H1 (cell line): ENCODE results near the gene FAM13C.
"Not testable (repeated sequence)": the region's sequence is repeated elsewhere in the genome, so short reads cannot be mapped to it uniquely, and the experiment has no call there.

ENCODE experiments used
- CTCF ChIP-seq, 3 experiments: IDR thresholded peaks; 1 replicate in 2 of 3; 2 replicates in 1 of 3; pipeline versions ENCODE4 v1.5.1 to v1.6.1; 2011; ENCODE audit warnings: low read length in 3 of 3, mild to moderate bottlenecking in 3 of 3, inconsistent platforms in 2 of 3, low read depth in 1 of 3, moderate library complexity in 1 of 3; ENCODE audit not compliant: insufficient read depth in 1 of 3; ENCODE audit errors: control extremely low read depth in 1 of 3
- E2F6 ChIP-seq: IDR thresholded peaks from 2 replicates; pipeline ENCODE4 v1.6.1; 2012; ENCODE audit warnings: inconsistent platforms
- JUN ChIP-seq: IDR thresholded peaks from 2 replicates; pipeline ENCODE4 v1.6.1; 2011; ENCODE audit warnings: low read depth, mild to moderate bottlenecking, improper control_type of control experiment, low read length
- MAFK ChIP-seq: IDR thresholded peaks from 2 replicates; pipeline ENCODE4 v1.6.1; 2012; ENCODE audit warnings: low read depth, mild to moderate bottlenecking, improper control_type of control experiment, low read length
- RAD21 ChIP-seq, 2 experiments: IDR thresholded peaks in 1 of 2; conservative IDR thresholded peaks in 1 of 2; 2 replicates each; pipeline ENCODE4 v1.6.1; 2011; ENCODE audit warnings: low read depth in 2 of 2, low read length in 2 of 2, improper control_type of control experiment in 1 of 2, inconsistent platforms in 1 of 2, mild to moderate bottlenecking in 1 of 2, moderate library complexity in 1 of 2
- RBBP5 ChIP-seq: IDR thresholded peaks from 2 replicates; pipeline ENCODE4 v1.7.1; 2012; ENCODE audit warnings: low read depth, mild to moderate bottlenecking, inconsistent platforms, low read length, moderate library complexity, borderline replicate concordance
- RNF2 ChIP-seq: fragments of 200-900, 300-1000 bp; sonication (generic); IDR thresholded peaks from 2 replicates; pipeline ENCODE4 v1.7.1; 2016; ENCODE audit warnings: borderline replicate concordance, low read depth, mild to moderate bottlenecking, antibody characterized with exemption, low read length; ENCODE audit not compliant: poor library complexity, severe bottlenecking; ENCODE audit errors: missing control alignments
- SIN3A ChIP-seq, 2 experiments: IDR thresholded peaks in 1 of 2; conservative IDR thresholded peaks in 1 of 2; 2 replicates each; pipeline ENCODE4 v1.6.1; 2011 to 2012; ENCODE audit warnings: low read length in 2 of 2, improper control_type of control experiment in 1 of 2, low read depth in 1 of 2, mild to moderate bottlenecking in 1 of 2
- TCF12 ChIP-seq: IDR thresholded peaks from 2 replicates; pipeline ENCODE4 v1.6.1; 2011; ENCODE audit warnings: low read depth, mild to moderate bottlenecking, low read length
- YY1 ChIP-seq: IDR thresholded peaks from 2 replicates; pipeline ENCODE4 v1.6.1; 2011; ENCODE audit warnings: low read depth, mild to moderate bottlenecking, low read length

GRCh38 chr10:59223597-59223996 lies 138.8 kb downstream of the FAM13C start:
- TF ChIP-seq E2F6; RBBP5; MAFK; TCF12; CTCF (IDR thresholded peaks at IDR 0.05; ENCODE audit: control extremely low read depth in 1 of 3, insufficient read depth in 1 of 3, low read depth in 1 of 3, low read length in 3 of 3); YY1; RNF2; RAD21 (IDR thresholded peaks at IDR 0.05 in 1 of 2, conservative IDR thresholded peaks at IDR 0.05 in 1 of 2; ENCODE audit: low read depth in 2 of 2, low read length in 2 of 2); JUN; SIN3A (conservative IDR thresholded peaks at IDR 0.05 in 1 of 2, IDR thresholded peaks at IDR 0.05 in 1 of 2; ENCODE audit: low read depth in 1 of 2, low read length in 2 of 2): not testable (repeated sequence)
